ENCODE data around the gene ATP9A. TPM values are rescaled to one million over a fixed set of nuclear protein-coding genes. Genes with fewer than 3 reads are reported as not detected.
A peak's percentile ranks its signal among the peaks of the same experiment; 100 is the strongest.
"Not testable (repeated sequence)": the region's sequence is repeated elsewhere in the genome, so short reads cannot be mapped to it uniquely, and the experiment has no call there.

ATP9A gene, protein sequence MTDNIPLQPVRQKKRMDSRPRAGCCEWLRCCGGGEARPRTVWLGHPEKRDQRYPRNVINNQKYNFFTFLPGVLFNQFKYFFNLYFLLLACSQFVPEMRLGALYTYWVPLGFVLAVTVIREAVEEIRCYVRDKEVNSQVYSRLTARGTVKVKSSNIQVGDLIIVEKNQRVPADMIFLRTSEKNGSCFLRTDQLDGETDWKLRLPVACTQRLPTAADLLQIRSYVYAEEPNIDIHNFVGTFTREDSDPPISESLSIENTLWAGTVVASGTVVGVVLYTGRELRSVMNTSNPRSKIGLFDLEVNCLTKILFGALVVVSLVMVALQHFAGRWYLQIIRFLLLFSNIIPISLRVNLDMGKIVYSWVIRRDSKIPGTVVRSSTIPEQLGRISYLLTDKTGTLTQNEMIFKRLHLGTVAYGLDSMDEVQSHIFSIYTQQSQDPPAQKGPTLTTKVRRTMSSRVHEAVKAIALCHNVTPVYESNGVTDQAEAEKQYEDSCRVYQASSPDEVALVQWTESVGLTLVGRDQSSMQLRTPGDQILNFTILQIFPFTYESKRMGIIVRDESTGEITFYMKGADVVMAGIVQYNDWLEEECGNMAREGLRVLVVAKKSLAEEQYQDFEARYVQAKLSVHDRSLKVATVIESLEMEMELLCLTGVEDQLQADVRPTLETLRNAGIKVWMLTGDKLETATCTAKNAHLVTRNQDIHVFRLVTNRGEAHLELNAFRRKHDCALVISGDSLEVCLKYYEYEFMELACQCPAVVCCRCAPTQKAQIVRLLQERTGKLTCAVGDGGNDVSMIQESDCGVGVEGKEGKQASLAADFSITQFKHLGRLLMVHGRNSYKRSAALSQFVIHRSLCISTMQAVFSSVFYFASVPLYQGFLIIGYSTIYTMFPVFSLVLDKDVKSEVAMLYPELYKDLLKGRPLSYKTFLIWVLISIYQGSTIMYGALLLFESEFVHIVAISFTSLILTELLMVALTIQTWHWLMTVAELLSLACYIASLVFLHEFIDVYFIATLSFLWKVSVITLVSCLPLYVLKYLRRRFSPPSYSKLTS
- 28.7 and 31.8 TPM in 2 replicates for total RNA-seq (2014; rRNA removed; shearing (Covaris generic))
- polyA plus RNA-seq (2014; cell fraction: nucleus; rRNA removed), result 11.1 and 14.1 TPM in 2 replicates

DNA sequence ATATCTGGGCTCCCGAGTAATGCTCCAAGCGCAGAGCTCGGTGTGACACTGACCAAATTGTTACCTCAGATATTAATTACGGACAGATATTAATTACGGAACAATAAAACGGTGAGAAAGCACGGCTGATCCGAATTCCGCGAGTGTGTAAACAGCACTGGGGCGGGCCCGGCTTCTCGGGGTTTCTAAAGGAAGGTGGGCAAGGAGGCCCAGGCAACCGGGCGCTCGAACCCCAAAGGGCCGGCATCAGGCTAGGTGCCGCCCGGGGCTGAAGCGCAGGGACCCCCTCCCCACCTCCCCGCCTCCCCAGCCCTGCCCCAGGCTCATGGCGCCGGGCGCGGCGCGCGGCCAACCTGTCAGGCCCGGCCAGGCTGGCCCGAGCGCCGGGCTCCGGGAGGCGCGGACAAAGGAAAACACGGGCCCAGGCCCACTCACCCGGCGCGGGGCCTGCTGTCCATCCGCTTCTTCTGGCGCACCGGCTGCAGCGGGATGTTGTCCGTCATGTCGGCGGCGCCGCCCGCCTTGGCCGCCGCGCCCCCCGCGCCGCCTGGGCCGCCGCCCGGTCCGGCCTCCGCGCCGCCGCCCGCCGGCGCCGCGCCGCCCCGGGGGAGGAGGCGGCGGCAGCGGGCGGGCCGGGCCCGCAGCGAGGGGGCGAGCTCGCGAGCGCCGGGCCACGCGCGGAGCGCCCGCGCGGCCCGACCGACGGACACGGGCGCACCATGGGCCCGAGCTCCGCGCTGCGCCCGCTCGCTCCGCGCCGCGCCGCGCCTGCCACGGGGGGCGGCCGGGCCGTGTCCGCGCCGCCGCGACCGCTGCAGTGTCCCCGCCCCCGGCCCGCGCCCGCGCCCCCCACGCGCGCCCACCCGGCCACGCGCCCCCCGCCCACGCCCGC is at the start of gene ATP9A:
ATP9A (minus strand) TSS at position 524 of the 892 bp plus-strand sequence; CDS start at position 503, 21 bp downstream.
- no peak for DNase-seq (ENCODE audit: extremely low read depth, low read depth)

DNA sequence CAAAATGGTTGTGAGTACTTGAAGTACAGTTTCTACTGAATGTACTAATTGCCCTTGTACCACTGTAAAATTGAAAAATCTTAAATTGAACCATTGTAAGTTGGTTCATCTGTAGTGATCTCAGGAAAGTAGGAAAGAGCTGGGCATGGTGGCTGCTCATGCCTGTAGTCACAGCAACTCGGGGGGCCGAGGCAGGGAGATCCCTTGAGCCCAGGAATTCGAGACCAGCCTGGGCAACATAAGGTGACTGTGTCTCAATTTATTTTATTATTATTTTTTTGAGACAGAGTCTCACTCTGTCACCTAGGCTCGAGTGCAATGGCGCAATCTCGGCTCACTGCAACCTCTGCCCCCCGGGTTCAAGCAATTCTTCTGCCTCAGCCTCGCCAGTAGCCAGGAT is 48.7 kb upstream of the ATP9A start:
- not testable (repeated sequence) for DNase-seq (ENCODE audit: extremely low read depth, low read depth)

DNA sequence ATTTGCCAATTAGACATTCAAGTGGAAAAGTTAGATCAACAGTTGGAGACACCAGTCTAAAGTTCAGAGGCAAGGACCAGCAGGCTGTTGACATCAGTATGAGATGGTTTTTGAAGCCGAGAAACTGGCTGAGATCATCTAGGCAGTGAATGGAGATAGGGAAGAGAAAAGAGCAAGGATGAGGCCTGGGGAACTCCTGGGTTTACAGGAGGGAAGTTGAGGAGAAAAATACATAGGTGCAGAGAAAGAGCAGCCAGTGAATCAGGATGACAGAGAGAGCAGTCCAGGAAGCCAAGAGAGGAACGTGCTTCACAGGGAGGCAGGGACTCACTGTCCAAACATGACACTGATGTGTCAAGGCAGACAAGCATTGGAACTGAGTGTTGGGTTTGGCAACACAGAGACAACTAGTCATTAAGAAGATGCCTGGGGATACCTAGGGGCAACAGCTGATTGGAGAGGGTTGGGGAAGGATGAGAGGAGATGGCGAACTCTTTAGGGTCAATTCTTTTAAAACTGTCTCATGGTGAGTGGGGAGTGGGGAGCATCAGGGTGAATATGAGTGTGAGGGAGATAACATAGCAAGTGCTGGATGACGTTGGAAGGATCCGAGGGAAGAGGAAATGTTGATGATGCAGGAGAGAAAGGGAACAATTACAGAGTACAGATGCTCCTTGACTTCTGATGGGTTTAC is 47.3 kb upstream of the ATP9A start:
- DNase-seq (ENCODE audit: extremely low read depth, low read depth), result peak; percentile 75

DNA sequence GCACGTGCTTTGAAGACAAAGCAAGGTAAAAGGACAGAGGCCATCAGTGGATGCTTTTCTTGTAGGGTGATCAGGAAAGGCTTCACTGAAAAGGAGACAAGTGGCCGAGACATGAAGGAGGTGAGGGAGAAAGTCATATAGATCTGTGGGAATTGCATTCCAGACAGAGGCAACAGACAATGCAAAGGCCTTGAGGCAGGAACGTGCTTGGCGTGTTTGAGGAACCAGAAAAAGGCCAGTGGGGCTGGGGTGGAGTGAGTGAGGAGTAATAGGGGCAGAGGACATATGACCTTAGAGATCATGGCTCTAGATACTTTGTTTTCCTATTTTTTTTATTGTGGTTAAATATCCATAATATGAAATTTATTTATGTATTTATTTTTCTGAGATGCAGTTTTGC is 44.7 kb upstream of the ATP9A start:
- DNase-seq (ENCODE audit: extremely low read depth, low read depth), result no peak

DNA sequence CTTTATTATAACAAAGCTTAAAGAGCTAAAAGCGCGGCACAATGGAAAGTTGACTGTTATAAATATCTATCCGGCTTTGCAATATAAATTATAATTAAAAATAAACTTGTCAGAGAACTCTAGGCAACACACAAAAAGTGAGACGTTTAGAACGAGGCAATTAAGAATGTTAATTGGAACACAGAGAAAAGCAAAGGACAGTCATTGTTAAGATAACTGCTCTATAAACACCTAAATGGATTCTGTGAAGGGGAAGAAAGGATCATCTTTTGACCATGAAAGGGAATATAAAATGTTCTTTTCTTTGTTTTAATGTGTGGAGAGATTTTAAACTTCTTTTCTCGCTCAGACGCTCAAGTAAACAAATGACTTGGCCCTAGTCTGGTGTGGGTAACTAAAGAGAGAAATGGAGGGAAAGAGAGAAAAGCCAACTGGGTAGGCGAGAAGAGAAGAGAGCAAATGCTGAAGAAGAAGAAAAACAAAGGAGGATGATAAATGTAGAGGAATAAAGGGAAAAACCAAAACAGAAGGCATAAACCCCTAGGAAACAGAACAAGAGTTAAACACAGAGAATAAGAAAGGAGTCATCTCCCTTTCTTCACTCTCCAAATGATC is 43.4 kb upstream of the ATP9A start:
- no peak for DNase-seq (ENCODE audit: extremely low read depth, low read depth)

DNA sequence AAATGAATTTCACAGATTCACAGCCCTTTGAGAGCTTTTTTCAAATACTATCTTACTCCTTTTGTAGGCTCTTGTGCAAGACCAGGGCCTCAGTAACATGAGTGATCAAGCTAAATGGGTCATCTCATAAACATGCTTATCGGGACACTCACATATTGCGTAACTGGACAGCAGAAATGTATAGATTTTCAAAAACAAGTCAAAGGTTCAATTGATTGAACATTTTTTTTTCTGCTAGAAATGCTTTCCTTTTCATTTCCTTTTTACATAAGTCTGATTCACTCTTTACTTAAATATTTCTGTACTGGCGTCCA is 42.8 kb upstream of the ATP9A start:
- DNase-seq (ENCODE audit: extremely low read depth, low read depth), result no peak

DNA sequence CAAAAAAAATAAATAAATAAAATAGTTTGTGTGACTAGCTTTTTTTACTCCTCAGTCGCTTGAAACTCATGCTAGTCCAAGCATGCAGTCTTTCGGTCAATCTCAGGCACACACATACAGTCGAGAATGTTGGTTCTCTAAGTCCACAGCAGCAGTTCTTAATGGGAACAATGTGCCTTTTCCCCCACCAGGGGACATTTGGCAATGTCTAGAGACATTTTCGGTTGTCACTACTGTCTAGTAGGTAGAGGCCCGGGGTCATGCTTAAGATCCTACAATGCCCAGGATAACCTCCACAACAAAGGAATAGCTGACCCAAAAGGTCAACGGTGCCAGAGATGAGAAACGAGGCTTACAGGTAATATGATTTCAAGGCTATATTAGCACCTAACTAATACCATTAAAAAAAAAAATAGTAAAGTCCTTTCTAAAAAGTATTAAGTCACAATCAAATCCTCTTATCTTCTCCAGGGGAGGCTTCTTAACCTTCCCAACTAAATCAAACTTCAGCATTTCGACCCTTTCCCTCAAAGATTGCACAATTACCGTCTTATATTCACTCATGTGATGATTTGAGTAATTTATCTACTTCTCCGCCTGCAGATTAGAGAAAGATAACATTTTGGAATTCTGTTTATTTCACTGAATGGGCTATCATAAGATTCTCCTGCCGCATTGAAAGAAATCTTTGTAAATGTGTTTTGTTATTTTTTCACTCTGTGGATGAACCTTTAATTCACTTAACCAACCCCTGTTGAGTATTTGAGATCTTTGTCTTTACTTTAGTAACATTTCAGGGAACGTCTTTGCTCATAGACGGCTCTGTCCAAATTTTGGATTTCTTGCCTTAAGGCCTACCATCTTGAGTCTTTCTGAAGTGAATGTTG is 42.2 kb upstream of the ATP9A start:
- no peak for DNase-seq (ENCODE audit: extremely low read depth, low read depth)

DNA sequence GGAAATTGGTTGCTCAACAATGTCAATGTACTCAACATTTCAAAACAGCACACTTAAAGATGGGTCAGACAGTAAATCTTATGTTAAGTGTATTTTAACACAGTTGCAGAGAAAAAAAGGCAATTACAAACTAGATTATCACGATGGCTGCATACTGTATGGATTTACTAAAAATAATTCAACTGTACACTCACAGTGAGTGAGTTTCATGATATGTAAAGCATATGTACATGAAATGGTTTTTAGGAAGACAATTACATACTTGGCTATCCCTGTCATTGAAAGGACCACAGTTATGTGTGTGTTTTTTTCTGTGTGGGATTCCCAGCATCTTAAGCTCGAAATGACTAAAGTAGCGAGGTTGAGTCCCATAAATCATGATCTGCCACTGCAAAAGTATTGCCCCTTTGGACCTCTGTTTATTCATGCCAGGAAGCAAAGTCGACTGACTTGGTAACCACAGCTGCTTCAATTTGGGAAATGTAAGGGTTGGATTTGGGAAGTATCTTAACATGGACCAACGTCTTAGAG is 39.6 kb upstream of the ATP9A start:
- no peak for DNase-seq (ENCODE audit: extremely low read depth, low read depth)

DNA sequence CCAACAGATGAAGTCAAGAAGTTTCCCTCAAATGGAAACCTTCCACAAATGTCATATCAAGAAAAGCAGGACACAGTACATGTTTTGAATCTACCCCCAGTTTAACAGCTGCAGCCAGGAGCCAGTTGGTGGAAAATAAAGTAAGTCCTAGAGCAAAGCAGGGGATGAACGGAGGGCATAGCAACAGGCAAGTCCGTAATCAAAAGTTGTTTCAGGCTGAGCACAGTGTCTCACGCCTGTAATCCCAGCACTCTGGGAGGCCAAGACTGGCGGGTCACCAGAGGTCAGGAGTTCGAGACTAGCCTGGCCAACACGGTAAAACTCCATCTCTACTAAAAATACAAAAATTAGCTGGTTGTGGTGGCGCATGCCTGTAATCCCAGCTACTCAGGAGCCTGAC is 36.6 kb upstream of the ATP9A start:
- DNase-seq (ENCODE audit: extremely low read depth, low read depth), result no peak

DNA sequence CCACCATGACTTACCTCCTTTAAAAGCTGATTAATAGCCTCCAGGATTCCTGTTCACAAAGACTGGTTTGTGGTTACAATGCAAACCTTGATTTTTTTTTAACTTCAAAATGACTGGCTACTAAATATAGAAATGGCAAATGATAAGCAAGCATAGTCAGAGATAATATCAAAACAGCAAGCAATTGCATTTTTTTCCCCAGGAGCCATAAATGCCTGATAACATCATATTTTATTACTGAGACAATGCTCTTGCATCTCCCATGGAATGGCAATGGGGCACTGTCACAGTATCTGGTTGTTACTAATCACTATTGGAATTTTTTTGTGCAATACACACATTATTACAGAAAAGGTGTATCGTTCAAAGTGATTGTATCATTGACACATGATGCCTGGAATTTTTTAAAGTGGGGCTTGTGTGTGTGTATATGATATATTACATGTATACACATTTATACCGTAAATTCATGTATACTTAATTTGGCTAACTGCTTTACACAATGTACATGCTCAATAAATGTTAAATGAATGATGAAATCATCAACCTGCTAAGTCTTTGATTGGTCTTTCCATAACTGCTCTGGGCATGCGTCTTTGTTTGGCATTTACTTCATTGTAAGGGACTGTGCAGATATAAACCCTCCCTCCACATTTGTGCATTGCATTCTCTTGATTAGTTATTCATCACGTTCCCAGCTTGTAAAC is 35.1 kb upstream of the ATP9A start:
- no peak for DNase-seq (ENCODE audit: extremely low read depth, low read depth)

DNA sequence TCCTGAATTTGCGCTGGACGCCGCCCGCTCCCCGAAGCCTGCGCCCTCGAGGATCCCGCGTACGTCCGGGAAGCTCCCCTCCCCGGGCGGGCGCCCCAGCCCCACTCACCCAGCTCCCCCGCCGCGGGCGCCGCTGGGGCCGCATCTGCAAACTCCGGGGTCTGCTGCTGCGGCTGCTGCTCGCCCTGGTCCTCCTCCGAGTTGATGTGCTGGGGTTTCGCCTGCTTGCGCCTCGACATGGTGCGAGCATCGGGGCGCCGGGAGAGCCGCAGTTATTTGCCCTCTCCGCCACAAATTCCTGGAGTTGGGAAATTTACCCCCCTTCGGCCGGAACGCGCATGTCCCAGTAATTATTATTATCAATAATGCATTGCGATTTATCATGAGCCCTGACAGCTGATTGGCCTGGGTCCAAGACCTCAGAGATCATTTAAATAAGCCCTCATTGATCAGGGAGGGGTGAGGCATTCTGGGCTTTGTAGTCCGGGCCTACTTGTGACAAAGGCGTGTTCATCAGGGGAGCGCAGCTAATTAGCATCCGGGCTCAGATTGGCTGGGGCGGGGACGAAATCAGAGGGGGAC is 34.1 kb upstream of the ATP9A start, which contains the start of gene SALL4:
SALL4 (minus strand) TSS at position 352 of the 582 bp plus-strand sequence; CDS start at position 239, 113 bp downstream.
- DNase-seq (ENCODE audit: extremely low read depth, low read depth), result no peak

DNA sequence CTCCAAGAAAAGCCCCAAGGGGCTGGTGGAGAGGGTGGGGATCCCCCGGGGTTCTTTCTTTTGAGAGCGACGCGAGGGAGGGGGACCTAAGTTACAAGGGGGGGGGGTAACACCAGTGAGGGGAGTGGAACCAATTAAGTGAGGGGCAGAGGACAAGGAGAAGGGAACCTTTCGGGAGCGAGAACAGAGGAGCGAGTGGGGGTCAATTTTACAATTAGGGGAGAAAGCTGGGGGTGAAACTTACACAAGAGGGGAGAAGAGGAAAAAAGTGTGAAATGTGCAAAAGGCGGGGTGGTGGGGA is 33.6 kb upstream of the ATP9A start:
- no peak for DNase-seq (ENCODE audit: extremely low read depth, low read depth)

DNA sequence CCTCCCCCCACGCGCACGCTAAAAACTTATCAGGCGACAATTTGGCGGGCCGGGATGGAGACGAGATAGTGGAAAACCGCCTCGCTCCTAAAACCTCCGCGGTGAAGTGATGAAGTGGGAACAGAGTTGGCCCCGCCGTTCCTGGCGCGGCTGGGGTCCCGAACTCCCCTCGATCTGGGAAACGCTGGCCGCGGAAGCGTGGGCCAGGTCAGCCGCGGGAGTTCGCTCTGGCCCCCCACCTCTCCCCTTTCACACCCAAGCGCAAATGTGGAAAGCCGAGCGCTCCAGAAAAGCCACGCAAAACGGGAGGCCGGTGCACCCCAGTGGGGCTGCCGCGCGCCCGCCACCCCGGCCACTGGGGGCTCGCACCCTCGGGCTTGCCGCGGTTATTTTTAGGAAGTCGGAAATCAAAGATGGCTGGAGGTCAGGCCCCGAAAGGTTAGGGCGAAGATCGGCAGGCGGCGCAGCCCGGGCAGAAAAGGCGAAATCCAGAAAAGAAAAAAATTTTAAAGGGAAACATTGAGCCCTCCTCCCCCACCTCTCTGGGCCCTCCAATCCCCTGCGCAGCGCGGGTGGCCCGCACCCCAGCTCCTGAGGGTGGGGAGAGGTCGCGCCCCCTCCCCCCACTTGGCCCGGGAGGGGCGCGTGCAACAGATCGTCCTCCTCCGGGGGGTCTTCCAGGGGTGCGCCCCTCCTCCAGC is 33.1 kb upstream of the ATP9A start:
- DNase-seq (ENCODE audit: extremely low read depth, low read depth), result no peak

DNA sequence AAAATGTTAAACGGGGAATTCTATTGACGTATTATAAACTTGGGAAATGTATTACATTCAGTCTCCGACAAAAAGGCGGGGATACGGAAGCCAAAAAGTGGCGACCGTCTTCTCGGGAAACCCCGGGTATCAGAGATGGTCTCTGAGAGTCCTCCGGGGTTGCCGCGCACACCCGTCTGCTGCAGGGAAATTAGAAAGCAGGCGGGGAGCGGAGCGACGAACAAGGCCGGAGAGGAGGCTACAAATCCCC is 32.6 kb upstream of the ATP9A start:
- no peak for DNase-seq (ENCODE audit: extremely low read depth, low read depth)

DNA sequence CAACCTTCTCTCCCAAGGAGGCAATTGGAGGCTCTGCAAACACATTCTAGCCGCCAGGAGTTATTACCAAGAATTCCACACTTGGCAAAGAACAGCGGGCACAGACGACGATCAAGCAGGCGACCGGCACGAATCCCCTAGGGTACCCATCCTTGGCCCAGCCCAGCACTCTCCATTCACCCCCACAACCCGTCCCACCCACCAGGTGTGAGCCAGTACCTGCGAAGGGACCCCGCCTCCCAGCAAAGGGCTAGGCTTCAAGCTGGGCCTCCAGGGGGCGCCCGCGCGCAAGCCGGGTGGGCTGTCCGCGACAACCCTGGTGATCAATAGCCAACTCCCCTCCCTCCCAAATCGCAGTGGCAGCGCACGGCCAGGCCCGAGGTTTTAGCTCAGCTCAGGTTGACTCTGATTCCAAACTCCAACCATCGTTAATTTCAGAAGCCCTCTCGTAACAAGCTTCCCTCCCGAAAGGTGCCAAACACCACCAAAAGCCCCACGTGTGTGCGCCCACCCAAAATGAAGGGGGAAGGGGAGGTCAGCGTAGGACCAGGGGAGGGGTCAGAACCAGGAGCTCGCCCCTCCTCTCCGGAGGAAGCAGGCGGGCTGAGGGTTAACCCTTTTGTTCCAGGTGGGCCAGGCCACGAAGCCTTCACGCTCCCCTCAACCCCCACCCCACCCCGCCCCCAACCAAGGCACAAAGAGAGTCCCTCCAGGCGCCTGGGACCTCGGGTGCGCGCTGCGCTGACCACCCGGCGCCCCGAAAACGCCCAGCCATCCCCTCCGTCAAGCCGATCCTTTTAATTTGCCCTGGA is 32.1 kb upstream of the ATP9A start:
- DNase-seq (ENCODE audit: extremely low read depth, low read depth), result peak; percentile 37

DNA sequence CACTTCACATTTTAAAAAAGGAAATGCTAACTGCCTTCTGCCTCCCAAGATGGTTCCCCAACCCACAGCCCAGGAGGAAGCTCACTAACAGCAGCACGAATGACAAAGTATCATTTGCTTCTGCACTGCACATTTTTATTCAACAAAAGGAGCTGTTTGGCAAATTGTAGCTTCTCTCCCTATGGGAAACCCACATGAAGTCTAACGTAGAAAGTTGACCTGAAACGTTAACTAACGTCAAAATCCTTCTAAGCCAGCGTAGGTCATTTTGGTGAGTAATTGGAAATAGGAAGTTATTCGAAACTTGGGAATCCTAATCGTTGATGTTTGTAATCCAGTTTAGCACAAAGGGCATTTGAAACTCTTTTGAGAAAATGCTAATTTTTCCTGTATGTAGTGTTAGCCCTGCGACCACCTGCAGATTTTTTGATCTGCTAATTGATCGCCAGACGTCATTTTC is 31.2 kb upstream of the ATP9A start:
- no peak for DNase-seq (ENCODE audit: extremely low read depth, low read depth)

All from NCI-H460 (cell line).